ENCODE results near the gene CHRDL1.

DNA sequence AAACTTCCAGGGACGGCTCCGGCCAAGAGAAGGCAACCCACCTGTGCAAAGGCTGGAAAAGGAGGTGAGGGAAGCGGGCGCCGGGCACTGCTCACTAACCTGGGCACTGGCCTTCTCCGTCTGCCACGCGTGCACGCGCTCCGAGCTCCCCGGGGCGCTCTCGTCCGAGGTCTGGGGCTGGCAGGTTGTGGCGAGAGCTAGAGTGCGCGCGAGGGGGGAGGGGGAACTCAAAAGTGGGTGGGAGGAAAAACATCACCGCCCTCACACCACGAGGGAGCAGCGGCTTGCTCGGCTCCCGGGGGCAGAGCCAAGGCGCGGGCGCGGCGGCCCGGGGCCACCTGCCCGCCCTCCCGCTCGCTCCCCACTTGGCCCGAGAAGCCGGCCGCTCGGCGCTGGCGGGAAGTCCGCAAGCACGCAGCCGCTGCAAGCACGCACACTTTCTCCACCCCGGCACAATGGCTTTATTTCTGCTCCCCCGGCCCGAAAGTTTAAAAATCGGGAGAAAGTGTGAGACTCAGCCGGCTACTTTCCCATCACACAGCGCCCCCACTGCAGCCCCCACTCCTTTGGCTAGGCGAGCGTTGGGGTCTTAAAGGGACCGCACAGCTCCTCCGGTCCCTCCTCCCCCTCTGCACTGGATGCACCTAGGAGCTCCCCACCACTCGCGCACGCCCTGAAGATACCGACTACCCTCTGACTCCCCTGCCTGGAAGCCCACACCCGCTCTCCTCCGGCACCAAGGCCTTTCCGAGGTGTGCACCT lies at the start of gene CHRDL1:
- TF ChIP-seq, protein P1, sequence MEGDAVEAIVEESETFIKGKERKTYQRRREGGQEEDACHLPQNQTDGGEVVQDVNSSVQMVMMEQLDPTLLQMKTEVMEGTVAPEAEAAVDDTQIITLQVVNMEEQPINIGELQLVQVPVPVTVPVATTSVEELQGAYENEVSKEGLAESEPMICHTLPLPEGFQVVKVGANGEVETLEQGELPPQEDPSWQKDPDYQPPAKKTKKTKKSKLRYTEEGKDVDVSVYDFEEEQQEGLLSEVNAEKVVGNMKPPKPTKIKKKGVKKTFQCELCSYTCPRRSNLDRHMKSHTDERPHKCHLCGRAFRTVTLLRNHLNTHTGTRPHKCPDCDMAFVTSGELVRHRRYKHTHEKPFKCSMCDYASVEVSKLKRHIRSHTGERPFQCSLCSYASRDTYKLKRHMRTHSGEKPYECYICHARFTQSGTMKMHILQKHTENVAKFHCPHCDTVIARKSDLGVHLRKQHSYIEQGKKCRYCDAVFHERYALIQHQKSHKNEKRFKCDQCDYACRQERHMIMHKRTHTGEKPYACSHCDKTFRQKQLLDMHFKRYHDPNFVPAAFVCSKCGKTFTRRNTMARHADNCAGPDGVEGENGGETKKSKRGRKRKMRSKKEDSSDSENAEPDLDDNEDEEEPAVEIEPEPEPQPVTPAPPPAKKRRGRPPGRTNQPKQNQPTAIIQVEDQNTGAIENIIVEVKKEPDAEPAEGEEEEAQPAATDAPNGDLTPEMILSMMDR (IDR thresholded peaks at IDR 0.05) = no peak
- TF ChIP-seq POLR2A (IDR thresholded peaks at IDR 0.05) = no peak

All from thyroid gland (tissue), 4 donors.